Measurements from ENCODE around the gene UNK.

GRCh38 chr17:75822800-75823166, 38.2 kb downstream of the UNK start:
- TF ChIP-seq, protein P1, sequence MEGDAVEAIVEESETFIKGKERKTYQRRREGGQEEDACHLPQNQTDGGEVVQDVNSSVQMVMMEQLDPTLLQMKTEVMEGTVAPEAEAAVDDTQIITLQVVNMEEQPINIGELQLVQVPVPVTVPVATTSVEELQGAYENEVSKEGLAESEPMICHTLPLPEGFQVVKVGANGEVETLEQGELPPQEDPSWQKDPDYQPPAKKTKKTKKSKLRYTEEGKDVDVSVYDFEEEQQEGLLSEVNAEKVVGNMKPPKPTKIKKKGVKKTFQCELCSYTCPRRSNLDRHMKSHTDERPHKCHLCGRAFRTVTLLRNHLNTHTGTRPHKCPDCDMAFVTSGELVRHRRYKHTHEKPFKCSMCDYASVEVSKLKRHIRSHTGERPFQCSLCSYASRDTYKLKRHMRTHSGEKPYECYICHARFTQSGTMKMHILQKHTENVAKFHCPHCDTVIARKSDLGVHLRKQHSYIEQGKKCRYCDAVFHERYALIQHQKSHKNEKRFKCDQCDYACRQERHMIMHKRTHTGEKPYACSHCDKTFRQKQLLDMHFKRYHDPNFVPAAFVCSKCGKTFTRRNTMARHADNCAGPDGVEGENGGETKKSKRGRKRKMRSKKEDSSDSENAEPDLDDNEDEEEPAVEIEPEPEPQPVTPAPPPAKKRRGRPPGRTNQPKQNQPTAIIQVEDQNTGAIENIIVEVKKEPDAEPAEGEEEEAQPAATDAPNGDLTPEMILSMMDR (conservative IDR thresholded peaks at IDR 0.05), result no peak
- no peak for TF ChIP-seq EZH2 (IDR thresholded peaks at IDR 0.05; ENCODE audit: low read depth)
